GM21381 (cell line): ENCODE data around the gene WNT2B.

ENCODE experiments used
- ATAC-seq: cut with Tn5 transposase; IDR thresholded peaks from one replicate; pipeline ENCODE4 v1.9.1; 2021; ENCODE audit warnings: mild to moderate bottlenecking, moderate library complexity; ENCODE audit not compliant: unreplicated experiment

WNT2B gene

DNA sequence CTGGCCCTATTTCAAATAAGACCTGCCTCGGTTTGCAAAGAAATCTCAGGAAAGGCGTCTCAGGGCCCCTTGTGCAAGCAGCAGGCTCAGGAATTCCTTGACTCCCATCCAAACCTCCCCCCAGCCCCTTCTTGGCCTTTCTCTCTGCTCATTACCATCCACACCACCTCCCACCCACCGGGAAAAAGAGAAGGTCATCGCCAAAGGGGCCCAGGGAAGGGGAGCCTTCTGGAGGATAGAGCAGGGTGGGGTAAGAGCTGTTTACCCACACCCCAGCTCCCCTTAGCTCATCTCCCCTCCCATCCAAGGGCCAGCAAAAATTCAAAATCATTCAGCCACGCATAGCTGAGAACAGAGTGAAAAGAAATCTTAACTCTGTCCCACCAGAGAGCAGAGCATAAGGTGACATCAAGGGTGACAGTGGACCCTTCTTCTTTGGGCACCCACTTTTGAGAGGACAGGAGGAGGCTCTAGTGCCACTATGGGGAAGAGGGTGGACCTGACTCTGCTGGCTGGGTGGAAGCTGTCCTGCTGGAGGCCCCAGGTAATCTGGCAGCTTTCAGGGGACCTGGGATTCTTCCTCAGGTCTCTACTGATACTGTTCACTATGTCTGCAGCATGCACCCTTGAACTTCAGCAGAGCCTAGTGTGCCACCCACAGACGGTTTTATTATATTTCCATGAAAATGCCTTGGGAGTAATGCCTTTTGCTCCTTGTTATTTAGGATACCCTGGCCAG lies 3.9 kb upstream of the WNT2B start:
- ATAC-seq: no peak

DNA sequence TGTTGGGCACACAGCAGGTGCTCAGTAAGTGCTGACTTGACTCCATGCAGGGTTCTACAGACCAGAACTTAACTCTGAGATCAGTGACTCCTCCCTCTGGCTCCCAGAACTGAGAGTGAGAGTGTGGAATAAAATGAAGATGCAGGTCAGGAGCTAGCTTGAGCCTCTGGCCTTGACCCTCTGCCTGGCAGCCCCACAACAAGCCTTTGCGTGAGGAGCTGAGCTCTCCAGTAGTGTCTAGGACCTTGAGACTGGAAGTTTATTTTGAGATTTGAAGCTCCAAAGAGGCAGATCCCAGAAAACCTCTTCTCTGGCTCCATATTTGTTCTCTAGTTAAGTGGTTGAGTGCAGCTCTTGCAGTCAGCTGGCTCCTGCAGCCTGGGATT lies 3.4 kb upstream of the WNT2B start:
- no peak for ATAC-seq

DNA sequence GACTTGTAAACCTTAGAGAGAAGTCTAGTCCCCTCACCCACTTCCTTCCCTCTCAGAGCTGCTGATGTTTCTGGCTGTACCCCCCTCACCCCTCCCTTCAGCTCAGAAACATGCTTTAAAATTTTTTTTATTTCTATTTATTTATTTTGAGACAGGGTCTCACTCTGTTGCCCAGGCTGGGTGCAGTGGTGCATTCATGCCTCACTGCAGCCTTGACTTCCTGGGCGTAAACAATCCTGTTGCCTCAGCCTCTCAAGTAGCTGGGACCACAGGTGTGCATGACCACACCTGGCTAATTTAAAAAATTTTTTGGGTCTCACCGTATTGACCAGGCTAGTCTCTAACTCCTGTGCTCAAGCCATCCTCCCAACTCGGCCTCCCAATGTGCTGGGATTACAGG lies 2.9 kb upstream of the WNT2B start:
- ATAC-seq: no peak

DNA sequence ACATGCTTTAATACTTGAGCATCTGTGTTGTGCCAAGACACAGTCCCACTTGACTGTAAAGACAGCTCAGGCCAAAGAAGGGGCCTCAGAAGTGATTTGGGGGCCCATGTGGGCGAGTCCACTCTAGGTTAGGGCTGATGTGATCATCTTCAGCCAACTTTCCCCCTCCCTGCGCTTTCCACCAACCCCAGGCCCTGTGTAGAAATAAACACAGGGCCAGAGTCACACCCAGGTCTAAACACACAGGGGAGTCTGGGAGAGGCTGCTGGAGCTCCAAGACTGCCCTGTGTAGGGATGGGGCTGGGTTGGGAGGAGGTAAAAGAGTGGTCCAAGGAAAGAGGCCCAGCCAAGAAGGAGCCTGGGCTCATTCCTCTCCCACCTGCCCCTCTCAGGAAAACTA lies 2.5 kb upstream of the WNT2B start:
- no peak for ATAC-seq

DNA sequence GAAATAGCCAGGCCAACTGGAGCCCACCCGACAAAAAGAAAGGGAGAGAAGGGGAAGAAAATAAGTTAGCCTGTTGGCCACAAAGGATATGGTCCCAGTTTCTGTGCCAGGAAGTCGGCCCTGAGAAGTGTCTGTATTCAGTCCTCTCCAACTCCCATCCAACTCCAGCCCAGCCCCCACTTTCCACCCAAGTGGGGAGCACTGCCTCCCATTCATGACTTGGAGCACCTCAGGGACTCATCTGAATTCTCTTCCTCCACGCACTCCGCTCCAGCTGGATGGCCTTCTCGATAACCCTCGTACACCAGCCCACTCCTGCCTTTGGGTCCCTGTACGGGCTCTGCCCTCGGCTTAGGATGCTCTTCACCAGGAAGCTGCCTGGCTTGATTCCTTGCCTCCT lies 2.0 kb upstream of the WNT2B start:
- ATAC-seq: no peak

DNA sequence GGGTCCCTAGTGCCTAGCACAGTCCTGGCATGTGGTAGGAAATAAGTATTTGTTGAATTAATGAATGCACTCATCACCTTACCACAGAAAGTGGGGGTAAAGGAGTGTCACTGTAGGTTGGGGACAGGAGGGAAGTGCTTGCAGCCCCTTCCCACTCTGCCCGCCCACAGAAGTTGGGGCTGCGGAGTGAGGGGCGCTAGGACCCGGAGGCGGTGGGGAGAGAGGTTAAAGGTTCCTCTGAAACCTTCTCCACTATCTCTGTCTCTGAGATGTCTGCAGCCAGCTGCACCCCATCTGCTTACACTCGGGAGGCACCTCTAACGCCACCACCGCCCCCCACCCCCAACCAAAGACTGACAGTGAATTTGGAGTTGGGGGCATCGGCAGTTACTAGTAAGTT lies 1.4 kb upstream of the WNT2B start:
- ATAC-seq: no peak

DNA sequence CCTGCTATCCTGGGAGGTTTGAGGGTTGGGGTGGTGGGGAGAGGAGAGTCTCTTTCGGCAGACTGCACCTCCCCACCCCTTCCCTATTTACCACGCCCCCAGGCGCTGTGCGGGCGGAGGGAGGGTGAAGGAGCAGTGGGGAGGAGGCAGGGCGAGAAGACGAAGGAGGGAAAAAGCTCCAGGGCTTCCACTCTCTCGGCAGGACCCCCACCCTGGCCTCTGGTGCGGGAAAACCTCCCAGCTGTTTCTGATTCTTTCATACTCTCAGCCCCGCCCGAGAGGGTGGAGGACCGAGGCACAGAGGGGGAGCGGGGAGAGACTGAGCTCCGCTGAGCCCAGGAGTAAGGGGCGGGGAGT lies 866 bp upstream of the WNT2B start:
- no peak for ATAC-seq

DNA sequence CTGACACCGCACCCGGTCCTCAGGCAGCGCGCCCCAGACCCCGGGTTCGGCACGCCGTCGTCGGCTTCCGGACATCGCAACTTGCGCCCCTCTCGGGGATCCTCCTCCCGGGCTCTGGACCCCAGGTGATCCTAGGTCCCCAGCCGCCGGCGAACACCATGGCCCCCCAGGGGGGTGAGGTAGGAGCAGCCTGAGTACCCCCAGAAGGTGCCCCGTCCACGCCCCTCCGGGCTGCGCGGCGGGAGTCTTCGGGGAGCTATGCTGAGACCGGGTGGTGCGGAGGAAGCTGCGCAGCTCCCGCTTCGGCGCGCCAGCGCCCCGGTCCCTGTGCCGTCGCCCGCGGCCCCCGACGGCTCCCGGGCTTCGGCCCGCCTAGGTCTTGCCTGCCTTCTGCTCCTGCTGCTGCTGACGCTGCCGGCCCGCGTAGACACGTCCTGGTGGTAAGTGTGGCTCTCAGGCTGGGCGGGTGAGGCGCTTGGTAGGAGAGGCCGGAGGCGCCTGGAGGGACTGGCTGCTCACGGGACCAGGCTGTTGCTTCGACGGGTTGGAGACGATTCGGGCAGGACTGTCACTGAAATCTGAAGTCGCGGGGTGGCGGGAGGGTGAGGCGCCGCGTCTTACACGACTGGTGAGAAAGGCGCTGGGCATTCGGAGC lies 367 bp downstream of the WNT2B start:
- ATAC-seq: no peak

DNA sequence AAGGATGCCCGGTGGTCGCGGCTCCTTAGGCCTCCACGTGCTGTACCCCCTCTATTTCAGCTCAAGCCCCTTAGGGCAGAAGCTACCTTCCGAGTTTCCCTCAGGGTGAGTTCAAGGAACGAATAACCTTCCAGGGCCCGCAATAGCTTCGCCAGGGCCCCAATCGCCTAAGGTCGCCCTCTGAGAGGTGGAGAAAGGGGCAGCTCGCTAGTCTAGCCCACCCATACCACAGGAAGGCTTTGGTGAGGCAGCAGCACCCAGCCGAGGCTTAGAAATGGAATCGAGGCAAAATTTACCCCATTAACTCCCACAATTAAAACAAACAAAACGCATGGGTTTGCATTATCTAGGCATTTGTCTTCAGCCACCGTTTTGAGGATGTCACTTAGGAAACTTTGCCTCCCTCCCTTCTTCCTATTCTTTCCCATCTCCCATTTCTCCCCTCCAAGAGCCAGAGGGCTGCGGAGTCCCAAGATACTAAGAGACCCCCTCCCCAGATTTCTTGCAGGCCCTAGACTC lies 954 bp downstream of the WNT2B start:
- no peak for ATAC-seq

DNA sequence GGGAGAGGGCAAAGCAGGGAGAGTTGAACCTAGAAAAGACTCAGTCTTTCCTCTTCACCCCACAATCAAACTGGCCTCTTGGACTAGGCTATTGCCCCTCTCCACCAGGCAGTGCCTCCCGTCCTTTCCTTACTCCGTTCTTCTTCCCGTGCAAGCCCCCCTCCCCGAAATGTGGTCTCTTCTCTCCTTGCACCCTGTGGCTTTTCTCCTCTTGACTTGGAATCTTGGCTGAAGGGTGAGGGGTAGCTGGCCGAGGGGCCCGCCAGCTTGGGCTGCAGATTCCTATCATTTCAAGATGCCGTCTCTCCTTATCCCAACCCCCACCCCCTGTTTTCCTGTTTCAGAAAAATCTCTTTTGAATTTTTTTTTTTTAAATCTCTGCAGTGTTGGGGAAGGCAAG lies 1.6 kb downstream of the WNT2B start:
- ATAC-seq: no peak

DNA sequence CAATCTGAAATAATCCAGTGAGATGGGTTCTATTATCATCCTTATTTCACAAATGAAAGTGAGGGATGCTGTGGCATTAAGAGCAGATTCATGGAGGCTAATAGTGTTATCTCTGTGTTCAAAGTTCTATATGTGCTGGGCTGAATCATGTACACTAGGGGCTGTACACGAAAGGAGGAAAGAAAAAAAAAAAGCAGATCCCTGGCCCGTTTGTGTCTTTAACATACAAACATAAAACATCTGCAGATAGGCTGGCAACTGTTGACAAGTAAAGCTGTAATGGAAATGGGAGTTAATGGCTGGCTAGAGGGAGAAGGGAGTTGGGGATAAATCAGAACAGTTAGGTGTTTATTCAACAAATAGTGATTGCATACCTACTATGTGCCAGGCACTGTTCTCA lies 3.1 kb downstream of the WNT2B start:
- no peak for ATAC-seq

DNA sequence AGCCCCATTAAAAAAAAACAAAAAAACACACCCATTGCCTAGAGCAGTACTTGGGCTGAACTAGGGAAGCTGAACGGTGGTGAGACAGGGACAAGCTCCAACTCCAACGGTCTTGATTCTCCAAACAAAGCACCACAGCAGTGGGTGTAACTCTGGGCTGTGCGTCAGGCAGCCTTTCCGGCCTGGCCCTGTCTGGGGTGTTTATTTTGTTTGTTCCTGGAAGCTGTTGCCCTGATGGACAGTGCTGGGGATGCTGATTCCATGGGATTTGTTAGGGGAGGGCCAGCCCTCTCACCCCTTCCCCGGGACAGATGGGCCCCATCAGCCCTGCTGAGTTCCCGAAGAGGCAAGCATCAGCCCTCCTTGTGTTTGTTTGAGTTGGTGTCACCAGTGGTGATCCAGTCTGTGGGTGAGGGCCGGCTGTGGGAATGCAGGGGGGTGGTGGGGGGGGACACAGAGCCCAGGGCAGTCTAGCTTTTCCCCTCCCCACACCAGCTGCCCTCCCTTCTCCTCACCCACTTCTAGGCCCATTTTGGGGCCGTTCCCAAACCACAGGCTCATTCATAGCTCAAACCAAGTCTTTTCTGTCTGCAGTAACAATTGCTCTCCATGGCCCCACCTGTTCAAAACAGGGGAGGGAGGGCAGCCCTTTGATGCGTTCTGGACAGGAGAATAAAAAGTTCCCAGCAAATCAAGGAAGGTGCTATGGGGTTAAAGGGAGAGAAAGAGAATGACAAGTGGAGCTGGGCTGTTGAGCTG lies 4.5 kb downstream of the WNT2B start:
- no peak for ATAC-seq

DNA sequence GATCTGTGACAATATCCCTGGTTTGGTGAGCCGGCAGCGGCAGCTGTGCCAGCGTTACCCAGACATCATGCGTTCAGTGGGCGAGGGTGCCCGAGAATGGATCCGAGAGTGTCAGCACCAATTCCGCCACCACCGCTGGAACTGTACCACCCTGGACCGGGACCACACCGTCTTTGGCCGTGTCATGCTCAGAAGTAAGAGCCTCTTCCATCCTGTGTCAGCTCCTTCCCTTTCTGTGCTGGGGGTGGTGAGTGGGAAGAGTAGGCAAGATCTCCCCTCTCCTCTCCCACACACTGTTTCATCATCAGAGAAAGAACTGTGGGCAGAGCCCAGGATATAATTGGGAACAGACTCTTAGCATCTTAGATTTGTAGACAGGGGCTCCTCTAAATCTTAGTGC lies 6.1 kb downstream of the WNT2B start:
- ATAC-seq: no peak

DNA sequence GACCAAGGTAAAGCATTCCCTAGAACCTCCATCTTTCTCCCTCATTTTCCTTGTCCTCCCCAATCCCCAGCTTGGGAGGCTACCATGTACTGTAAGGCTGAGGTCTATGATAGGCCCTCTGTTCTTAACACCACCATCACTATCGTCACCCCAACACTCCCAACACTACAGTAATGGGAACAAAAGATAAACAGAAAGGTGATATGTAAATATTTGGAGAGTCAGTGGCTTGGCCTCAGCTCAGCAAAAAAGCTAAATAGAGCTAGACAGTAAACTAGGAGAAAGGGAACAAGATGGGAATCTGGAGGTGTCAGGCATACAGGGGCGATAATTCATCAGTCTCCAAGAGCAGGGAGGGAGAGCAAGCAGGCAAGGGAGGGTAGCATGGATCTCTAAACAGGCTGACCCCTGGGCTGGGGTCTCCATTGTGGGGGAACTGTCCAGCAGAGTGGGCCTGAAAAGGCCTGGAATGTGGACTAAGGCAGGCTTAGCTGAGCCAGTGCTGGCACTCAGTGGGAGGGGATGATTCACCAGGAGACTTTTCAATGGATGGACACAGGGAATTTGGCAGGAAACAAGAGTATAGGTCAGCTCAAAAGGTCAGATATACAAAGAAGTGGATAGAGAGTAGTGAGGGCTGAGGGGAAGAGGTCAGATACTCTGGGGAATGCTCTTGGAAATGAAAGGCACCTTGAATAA lies 6.7 kb downstream of the WNT2B start:
- no peak for ATAC-seq

DNA sequence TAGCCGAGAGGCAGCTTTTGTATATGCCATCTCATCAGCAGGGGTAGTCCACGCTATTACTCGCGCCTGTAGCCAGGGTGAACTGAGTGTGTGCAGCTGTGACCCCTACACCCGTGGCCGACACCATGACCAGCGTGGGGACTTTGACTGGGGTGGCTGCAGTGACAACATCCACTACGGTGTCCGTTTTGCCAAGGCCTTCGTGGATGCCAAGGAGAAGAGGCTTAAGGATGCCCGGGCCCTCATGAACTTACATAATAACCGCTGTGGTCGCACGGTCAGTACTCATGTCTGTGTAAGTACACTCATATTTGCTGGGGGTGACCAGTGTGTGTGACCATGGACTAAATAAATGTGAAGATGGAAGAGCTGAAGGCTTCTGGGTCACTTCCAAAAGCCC lies 7.4 kb downstream of the WNT2B start:
- no peak for ATAC-seq

DNA sequence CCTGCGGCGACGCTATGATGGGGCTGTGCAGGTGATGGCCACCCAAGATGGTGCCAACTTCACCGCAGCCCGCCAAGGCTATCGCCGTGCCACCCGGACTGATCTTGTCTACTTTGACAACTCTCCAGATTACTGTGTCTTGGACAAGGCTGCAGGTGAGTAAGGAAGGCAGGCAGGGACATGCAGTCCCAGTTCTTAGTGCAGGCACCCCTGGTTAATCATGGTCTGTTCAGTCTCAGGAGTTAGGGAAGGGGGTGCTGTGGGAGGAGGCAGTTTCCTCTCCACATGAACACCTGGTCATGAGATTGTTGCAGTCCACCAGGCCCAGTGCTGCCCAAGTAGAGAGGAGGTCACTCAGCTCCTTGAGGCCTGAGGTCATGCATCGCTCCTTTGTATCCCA lies 8.5 kb downstream of the WNT2B start:
- no peak for ATAC-seq

DNA sequence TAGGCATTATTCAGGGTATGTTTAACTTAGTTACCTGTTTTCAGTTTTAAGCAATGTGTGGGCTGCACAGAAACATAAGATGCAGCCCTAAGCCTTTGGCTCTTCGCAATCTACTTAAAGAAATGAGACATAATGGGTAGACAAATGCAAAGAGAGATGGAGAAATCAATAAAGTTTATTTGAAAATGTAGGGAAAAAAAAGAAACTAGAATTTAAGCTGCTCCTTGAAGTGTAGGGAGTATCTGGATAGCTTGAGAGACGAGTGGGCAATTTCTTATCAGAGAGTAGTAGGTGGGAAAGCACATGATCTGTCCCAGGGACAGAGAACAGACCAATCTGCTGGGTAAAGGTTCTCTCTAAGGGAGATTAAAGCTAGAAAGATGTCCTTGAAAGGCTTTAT lies 8.9 kb downstream of the WNT2B start:
- ATAC-seq: no peak

DNA sequence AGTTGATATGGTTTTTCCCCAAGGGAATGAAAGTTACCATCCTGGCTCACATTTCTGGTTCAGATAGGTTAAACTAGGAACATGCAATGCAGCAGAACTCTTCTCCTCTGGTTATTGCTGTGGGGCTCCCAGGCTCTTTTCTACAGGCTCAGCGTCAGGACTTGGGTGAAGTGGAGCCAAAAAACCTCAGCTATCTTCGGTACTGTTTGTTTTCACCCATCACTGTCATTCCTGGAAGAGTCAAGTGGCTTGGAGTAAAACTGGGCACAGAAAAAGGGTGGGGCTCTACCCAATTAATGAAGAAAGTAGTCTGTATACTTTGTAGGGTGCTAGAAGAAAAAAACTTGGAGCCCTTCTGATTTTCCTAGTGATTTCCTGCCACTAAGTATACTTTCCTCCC lies 9.4 kb downstream of the WNT2B start:
- no peak for ATAC-seq

DNA sequence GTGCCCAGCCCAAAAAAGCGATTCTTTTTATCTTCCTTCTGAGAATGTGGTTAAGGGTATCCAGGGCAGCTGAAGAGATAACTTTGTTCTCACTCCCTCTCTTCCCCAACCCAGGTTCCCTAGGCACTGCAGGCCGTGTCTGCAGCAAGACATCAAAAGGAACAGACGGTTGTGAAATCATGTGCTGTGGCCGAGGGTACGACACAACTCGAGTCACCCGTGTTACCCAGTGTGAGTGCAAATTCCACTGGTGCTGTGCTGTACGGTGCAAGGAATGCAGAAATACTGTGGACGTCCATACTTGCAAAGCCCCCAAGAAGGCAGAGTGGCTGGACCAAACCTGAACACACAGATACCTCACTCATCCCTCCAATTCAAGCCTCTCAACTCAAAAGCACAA lies 11.4 kb downstream of the WNT2B start:
- ATAC-seq: no peak

DNA sequence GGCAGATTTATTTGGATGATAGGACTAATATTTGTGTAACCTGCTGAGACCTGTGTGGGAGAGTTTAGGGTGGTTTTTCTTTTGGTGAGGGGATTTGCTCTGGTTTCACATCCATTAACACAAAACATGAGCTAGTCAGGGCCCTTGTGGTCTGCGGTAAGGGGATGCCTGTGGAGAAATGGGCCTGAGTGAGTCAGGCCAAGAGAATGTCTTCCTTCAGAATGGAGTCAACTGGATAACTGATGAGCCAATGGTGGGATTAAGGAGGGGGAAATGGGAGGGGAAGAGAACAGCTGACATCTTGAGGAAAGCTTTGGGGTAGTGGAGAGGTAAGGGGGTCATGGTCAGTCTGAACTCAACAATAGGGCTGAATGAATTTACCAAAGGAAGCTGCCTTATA lies 13.9 kb downstream of the WNT2B start:
- ATAC-seq: no peak

DNA sequence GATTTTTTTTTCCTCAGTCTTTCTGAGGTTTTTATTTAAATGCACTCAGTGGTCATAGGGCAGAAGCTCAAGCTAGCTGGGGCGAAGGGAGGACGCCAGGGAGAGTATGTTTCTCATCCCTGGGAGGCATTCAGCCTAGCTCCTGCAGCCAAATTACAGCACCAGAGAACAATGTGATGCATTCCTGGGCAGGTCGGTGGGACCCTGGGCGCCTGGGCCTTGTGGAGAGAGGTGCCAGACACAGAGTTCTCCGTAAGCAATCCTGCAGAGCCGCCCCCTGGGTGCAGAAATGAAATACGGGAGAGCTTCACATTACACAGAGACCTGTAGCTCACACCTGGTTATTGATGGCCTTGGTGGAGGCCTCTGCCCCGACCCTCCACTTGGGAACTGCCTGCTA lies 15.5 kb downstream of the WNT2B start:
- no peak for ATAC-seq

DNA sequence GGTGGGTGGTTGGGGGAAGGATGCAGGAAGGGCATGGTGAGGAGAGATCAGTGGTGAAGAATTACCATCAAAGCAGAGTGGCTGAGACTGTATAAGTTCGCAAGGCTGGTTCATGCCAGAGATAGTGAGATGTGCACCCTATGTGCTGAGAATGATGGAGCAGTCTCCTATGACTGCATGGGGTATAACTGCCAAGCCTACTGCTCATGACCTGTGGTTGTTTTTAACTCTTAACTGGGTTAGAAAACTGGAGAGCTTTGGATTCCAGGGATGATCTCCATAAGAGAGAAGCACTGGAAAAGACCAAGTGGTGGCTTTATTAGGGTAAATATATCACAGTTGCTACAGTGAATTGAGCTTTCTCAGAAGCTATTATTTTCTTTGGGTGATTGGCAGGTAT lies 16.2 kb downstream of the WNT2B start:
- ATAC-seq: no peak
